Uterus (tissue), 2 donors: ENCODE data around the gene HOXD4.

Experiments
- POLR2A ChIP-seq, 2 donors: fragments of 450-650 bp; IDR thresholded peaks; one replicate each; pipeline ENCODE4 v1.6.1; 2016; ENCODE audit warnings: antibody characterized with exemption in 2 of 2, mild to moderate bottlenecking in 1 of 2, moderate library complexity in 1 of 2
- TF ChIP-seq, protein P1 (sequence below), 4 experiments: fragments of 200-600 bp in 2 of 4; fragments of 450-650 bp in 2 of 4; sonication (generic) in 2 of 4; IDR thresholded peaks; one replicate each; pipeline ENCODE4 v1.5.1; 2016 to 2019; ENCODE audit warnings: antibody characterized with exemption in 4 of 4, mild to moderate bottlenecking in 2 of 4, moderate library complexity in 1 of 4

GRCh38 chr2:176200971-176201370 lies 49.6 kb downstream of the HOXD4 start:
- TF ChIP-seq, protein P1, sequence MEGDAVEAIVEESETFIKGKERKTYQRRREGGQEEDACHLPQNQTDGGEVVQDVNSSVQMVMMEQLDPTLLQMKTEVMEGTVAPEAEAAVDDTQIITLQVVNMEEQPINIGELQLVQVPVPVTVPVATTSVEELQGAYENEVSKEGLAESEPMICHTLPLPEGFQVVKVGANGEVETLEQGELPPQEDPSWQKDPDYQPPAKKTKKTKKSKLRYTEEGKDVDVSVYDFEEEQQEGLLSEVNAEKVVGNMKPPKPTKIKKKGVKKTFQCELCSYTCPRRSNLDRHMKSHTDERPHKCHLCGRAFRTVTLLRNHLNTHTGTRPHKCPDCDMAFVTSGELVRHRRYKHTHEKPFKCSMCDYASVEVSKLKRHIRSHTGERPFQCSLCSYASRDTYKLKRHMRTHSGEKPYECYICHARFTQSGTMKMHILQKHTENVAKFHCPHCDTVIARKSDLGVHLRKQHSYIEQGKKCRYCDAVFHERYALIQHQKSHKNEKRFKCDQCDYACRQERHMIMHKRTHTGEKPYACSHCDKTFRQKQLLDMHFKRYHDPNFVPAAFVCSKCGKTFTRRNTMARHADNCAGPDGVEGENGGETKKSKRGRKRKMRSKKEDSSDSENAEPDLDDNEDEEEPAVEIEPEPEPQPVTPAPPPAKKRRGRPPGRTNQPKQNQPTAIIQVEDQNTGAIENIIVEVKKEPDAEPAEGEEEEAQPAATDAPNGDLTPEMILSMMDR (IDR thresholded peaks at IDR 0.05), result no peak
- no peak for TF ChIP-seq POLR2A (IDR thresholded peaks at IDR 0.05)
